GM12872 (cell line): Measurements from ENCODE around the gene SPATS2L.

ENCODE experiments used
- CTCF ChIP-seq: IDR thresholded peaks from 3 replicates; pipeline ENCODE4 v1.5.1; 2011; ENCODE audit warnings: low read depth, mild to moderate bottlenecking, low read length, moderate library complexity; ENCODE audit not compliant: insufficient read depth

The SPATS2L gene

GRCh38 chr2:200345975-200346374, 39.5 kb downstream of the SPATS2L start:
- no peak for TF ChIP-seq CTCF

- TF ChIP-seq CTCF, result no peak
These were observed 40.8 kb downstream of the SPATS2L start for GRCh38 chr2:200347301-200347700.

- TF ChIP-seq CTCF, result no peak
These were observed 42.5 kb downstream of the SPATS2L start for GRCh38 chr2:200348897-200349563.

GRCh38 chr2:200349868-200350267, 43.4 kb downstream of the SPATS2L start:
- TF ChIP-seq CTCF, result no peak

- no peak for TF ChIP-seq CTCF
These were observed 44.4 kb downstream of the SPATS2L start for GRCh38 chr2:200350850-200351285.

GRCh38 chr2:200351815-200352214, 45.3 kb downstream of the SPATS2L start:
- TF ChIP-seq CTCF, result no peak

GRCh38 chr2:200352636-200353035, 46.1 kb downstream of the SPATS2L start:
- no peak for TF ChIP-seq CTCF
